DOHH2 (cell line): Measurements from ENCODE around the gene CIT.

ENCODE experiments used
- CTCF ChIP-seq: fragments of 200-600 bp; sonication (generic); IDR thresholded peaks from one replicate; pipeline ENCODE4 v1.5.1; 2014; ENCODE audit warnings: antibody characterized with exemption, mild to moderate bottlenecking, low read depth, low read length; ENCODE audit not compliant: poor library complexity, severe bottlenecking
- EZH2phosphoT487 ChIP-seq: fragments of 200-600 bp; sonication (generic); IDR thresholded peaks from 2 replicates; pipeline ENCODE4 v1.6.1; 2017; ENCODE audit warnings: borderline replicate concordance, mild to moderate bottlenecking, antibody characterized with exemption, low read length, moderate library complexity, mixed read lengths

GRCh38 chr12:119730381-119730780 is 146.7 kb downstream of the CIT start:
- TF ChIP-seq EZH2phosphoT487 (no peak), CTCF (no peak)
